Fibroblast of peridontal ligament (primary cell): ENCODE data around the gene NEK8.
"Not testable (repeated sequence)": the region's sequence is repeated elsewhere in the genome, so short reads cannot be mapped to it uniquely, and the experiment has no call there.

Source experiments
- DNase-seq: peaks from one replicate; pipeline ENCODE4 v3.0.0-alpha.2; 2010; ENCODE audit errors: extremely low read depth

NEK8 gene

DNA sequence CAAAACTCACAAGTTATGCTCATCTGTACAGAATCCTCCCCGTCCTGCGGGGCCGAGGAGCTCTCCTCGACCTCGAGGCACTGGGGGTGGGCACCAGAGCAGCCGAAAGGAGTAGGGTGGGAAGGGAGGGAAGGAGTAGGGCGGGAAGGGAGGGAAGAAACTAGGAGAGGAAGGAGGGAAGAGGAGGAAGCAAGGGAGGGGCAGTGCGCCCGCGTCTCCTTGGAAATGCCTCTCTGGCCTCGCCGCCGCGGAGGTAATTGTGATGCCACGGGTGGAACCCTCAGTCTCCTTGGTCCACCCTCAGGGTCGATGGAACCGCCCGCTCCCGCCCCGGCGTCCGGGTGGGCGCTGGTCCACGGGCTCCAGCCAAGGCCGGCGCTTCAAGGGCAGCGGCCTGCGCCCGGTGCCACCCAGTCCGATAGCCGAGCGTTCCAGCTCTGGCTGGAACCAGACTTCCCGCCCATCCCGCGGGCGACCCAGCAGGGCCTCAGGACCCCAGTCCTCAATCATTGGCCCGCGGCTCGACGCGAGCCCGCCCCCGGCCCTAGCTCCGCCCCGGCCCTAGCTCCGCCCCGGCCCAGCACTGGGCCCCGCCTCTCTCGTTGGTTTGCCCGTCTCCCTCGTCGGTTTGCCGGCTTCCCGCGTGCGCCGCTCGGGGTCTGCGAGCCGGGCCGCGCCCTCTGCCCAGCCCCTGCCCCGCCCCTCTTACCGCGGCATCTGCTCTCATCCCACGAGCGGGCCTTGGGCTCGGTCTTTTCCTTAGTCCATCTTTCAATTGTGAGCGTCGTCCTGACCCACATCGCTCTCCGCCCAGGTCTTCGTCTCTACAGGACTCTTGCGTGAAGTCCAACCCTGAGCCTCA, 17.5 kb upstream of the NEK8 start:
- DNase-seq = peak; percentile 79

DNA sequence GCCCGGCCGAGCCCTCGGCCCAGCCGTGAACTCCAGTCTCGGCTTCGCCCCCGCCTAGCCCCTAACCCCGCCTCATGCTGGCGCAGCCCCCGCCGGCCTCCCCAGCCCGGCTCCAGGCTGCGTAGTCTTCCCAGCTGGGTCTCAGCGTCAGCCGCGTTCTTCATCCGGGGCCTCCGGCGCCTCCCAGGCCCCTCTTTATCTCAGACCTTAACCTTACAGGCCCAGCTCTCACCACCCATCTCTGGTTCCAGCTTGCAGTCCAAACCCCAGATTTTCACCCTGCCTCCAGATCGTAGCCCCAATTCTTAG, 16.9 kb upstream of the NEK8 start, which contains the start of gene PROCA1:
Gene PROCA1, minus strand, starts transcription at position 166 of the 309 bp plus-strand sequence. CDS start 228 bp downstream, outside the sequence.
- DNase-seq = no peak

DNA sequence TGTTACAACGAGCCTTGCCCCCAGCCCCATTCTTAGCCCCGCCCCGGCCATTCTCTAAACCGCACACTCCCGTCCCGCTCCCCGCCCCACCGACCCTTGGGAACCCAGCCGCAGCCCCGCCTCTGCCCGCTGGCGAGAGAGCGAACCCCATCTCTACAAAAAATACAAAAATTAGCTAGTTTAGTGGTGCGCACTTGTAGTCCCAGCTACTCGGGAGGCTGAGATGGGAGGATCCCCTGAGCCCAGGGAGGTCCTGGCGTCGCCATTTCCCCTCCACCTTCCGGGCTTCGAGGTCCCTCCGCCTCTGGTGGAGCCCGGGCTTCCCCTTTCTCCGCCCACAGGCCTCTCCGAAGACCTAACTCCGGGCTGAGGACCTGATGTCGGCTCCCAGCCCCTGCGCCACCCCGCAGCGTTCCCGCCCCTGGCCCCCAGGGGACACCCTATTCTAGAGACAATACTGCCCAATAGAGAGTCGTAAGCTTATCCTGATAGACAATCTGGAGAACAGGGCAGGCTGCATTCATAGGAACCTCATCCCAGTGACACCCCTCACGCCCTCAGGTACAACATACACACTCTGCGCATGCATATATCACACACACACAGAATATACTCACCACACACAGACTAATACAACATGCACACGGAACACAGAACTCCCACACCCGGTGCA, 16.4 kb upstream of the NEK8 start:
- DNase-seq = no peak

DNA sequence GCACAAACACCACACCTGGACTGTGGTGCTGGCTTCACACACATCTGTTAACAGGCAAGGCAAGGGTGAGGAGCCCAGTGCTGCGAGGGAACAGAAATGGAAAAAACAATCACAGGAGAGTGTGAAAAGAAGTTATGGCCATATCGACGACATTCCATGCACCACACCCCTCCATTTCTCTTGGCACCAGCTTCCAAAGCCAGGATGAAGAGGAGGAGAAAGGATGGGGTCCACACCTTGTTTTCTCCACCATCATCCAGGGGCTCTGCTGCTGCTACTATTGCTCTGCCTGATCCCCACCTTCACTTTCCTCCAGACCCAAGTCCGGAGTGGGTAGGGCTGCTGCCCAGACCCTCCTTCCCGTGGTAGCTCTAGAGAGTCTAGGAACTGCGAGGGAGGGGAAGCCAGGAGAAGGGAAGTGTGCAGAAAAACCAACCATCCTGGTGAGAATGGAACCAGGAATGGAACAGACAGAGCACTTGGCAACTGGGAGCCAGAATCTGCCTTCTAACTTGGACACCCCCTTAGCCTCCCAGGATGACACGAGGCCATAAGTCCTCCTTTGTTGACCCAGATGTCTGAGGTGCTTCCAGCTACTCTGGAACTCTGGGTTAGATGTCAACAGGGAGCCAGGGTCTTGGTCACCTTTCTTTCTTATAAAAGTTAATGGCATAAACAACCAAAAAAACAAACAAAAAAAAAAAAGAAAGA, 15.7 kb upstream of the NEK8 start:
- DNase-seq = no peak

DNA sequence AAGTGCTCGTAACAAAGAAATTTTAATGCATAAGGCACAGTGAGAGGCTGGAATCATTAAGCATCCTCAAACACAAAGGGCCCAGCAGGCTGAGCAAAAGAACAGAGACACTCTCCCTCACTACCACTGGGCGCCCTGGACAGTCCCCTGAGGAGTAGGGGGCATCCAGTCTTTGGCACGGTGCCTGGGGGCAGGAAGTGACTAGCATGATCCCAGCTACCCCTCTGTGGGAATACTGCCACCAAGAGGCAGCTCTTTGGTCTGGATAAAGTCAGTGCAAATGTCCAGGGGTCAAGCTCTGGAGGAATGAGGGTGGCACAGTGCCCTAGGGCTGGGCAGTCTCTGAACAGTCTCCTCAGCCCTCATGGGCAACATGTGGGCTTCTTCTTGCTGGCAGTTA, 14.3 kb upstream of the NEK8 start:
- DNase-seq = no peak

DNA sequence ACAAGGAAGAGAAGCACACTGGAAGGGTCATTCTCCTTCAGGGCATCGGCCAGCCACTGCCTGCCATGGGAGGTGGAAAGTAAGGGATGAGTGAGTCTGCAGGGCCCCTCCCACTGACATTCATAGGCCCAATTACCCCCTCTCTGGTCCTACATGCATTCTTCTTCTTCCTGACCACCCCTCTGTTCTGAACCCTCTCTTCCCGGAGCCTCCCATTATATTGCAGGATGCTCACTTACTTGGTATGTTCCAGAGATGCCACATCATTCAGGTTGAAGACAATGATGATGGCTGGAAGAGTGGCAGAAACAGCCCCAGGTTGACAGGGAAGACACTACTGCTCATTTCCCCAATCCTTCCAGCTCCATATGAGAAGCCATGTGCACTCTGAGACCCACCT, 13.4 kb upstream of the NEK8 start:
- no peak for DNase-seq

DNA sequence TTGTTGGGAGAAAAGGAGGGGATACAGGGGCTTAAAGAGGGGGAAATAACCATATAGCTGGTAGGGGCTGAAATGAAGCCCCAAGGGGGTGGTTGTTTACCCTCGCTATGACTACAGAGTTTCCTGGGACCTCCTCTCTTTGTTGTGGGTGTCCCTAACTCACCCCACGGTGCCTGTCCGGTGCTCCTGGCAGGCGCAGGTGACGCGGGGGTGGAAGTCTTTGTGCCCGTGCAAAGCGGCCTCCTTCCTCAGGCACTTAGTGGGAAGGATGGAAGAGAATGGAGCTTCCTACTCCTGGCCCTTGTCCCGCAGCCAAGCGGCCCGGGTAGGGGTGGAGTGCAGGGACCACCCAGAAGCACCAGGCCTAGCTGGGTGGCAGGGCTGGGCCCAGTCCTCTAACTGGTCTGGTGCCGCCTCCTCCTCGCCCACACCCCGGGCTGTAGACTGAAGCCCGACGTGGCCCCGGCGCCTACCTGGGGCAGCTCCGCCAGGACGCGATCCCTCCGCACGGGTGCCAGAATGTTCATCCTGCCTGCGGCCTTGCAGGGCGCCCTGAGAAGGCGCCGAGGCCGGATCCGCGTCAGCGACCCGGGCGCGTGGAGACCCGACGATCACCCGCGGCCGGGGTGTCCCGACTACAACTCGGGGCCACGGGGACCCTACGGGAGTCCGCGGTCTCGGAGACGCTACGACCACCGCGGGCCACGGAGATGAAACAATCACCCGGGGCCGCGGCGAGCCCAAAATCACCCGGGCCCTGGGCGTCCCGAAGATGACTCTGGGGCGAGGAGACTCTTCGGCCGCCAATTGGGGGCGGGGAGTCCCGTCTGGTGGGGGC, 11.6 kb upstream of the NEK8 start:
- DNase-seq = peak; percentile 27

DNA sequence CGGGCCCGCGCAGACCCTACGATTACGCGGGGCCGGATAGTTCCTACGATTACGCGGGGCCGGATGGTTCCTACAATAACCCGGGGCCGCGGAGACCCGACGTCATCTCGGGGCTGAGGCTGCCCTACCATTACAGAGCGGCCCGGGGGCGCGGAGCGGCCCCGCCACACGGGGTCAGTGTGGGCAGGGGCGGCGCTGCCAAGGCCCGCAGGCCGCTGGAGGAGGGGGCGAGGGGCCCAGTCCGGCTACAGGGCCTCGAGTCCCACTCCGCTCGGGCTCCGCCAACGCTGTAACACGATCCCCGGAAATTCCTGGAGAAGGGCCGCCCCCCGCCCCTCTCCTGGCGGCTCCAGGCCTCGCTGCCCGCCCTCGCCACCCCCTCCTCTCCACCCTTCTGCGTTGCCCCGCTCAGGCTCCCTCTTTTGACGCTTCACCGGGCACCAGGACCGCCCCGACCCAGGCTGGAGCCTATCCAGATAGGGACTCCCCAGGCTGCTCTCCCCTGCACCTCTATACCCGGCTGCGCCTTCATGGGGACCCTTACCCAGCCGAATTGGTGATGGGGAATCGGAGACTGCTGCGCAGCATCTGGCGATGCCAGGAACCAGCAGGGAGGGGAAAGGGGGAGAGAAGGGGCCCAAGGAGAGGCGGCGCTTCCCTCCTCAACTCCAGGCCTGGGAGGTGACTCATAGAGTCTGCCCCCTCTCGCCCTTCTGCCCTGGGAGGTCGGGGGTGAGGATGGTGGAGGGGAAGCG, 10.8 kb upstream of the NEK8 start, which contains the start of gene RAB34:
Gene RAB34, minus strand, starts transcription at position 291 of the 755 bp plus-strand sequence. CDS start 602 bp downstream, outside the sequence.
- DNase-seq = peak; percentile 84

DNA sequence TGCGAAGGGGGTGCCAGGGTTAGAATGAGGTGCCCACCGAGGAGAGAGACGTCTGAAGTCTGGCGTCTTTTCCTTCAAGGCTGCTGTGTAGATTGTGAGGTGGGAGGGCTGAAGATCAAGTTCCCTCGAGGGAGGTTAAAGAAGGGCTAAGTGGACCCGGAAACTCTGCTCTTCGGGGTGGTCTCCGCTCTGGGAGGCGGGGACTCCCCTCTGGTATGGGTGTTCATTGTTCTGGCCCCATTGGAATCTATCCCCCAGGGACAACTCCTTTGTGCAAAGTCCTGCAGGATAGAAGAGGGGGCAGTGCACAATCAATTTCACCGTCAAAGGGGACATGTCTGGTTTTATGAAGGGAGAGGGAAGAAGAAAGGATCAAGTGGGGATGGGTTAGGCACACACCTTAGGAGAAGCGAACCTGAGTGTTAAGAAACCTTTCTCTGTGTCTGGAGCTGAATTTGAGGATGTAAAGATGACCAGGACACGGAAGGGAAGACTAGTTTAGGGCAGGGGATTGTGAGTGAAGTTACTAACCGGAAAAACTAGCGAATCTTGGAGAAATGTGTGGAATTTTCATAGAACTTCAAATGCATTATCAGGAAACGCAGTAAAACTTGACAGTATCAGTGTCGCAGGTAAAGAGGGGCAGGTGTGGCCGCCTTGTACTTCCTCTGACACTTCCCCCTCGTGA, 10.1 kb upstream of the NEK8 start:
- peak; percentile 13 for DNase-seq

DNA sequence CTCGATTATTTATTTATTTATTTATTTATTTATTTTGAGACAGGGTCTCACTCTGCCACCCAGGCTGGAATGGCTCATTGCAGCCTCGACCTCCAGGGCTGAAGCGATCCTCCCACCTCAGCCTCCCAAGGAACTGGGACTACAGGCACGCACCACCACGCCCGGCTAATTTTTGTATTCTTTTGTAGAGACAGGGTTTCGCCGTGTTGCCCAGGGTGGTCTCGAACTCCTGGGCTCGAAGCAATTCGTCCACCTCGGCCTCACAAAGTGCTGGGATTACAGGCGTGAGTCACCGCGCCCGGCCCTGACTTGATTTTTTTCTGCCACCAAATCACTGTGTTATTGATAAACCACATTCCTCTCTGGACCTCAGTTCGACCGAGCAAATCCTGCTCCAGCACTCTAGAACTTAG, 9.6 kb upstream of the NEK8 start:
- DNase-seq = no peak

DNA sequence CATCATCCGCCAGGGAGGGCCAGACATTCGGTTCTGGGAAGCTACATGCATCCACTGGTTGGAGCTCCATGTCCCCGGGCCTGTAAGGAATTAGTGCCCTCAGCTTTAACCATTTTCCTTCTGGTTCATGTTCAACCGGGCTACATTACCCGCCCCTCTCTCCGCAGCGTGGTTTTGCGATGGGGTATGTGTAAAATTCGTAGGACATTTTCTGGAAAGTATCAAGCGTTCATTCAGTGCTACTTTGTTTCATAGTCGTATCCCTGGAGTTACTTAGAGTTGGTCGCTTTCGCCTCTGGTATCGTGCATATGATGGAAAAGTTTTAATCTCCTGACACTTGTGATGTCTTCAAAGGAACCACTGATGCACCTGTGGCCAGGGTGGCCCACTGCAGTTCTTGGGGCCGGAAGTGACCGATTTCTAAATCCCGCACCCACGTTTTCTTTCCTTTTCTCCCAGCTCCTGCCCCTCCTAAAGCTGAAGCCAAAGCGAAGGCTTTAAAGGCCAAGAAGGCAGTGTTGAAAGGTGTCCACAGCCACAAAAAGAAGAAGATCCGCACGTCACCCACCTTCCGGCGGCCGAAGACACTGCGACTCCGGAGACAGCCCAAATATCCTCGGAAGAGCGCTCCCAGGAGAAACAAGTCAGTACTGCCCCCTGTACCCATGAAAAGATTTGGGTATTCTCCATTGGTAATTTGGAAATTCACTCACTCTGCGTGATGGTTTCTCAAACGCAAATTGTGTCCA, 8.2 kb upstream of the NEK8 start:
- no peak for DNase-seq

DNA sequence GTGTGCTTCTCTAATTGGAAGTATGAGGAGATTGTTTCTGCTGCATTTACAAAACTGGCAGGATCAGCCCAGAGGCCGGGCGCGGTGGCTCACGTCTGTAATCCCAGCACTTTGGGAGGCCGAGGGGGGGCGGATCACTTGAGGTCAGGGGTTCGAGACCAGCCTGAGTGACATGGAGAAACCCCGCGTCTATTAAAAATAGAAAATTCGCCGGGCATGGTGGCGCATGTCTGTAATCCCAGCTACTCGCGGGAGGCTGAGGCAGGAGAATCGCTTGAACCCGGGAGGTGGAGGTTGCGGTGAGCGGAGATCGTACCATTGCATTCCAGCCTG, 7.6 kb upstream of the NEK8 start:
- not testable (repeated sequence) for DNase-seq

DNA sequence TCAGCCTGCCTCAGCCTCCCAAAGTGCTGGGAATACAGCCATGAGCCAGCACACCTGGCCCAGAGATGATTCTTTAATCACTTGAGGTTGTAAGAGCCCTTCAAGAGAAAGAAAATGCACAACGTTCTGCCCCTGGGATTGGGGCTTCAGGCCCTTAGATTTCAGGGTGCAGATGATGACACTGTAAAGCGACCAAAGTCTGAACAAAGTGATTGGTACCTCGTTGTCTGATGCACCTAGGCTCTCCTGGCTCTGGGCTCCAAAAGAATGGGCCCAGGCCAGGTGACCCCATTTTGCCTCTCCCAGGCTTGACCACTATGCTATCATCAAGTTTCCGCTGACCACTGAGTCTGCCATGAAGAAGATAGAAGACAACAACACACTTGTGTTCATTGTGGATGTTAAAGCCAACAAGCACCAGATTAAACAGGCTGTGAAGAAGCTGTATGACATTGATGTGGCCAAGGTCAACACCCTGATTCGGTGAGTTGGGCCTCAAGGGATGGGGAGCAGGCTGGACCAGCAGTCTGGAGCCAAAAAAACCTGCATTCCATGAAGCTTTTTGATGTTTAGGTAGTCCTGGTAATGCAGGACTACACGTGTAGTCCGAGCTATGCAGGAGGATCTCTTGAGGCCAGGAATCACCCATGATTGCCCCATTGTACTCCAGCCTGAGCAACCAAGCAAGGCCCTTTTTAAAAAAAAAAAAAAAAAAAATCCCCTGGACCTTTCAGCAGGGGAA, 6.0 kb upstream of the NEK8 start:
- DNase-seq = no peak

DNA sequence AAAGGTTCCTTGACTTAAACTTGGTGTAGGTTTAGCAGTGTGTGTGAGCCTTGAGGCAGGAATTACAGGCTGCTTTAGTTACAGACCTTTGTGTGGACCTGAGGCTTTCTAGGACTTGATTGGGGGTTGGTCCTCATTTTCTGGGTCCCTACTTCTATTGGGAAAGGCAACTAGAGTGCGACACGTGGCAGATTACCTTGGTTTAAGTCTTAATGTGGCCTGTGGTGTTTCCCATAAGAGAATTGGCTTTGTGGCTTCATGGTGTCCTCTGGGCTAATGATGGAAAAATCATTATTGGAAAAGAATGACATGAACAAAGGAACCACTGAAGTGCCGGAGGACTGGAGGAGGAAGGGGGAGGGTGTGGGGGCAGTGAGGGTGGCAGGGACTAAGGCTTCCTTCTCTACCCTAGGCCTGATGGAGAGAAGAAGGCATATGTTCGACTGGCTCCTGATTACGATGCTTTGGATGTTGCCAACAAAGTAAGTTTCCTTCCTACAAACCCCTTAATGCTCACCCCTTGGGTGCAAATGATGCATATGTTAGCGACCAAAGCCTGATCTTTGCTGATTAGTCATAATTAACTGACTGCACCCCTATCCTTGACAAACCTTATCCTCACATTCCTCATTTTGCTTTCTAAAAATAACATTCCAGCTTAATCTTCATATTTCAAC, 5.3 kb upstream of the NEK8 start:
- DNase-seq = no peak

DNA sequence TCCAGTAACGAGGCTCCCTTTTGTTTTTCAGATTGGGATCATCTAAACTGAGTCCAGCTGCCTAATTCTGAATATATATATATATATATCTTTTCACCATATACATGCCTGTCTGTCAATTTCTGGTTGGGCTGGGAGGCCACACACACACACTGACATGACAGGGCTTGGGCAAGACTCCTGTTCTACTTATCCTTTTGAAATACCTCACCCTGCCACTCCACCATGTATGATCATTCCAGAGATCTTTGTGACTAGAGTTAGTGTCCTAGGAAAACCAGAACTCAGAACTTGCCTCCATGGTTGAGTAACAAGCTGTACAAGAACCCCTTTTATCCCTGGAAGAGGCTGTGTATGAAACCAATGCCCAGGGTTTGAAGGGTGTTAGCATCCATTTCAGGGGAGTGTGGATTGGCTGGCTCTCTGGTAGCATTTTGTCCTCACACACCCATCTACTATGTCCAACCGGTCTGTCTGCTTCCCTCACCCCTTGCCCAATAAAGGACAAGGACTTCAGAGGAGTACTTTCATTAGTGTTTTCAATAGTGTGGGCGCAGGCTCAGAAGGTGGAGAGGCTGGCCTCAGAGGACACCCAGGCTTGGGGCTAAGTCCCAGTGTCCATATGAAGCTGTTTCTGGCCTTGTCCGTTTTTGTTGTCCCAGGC, 4.6 kb upstream of the NEK8 start:
- not testable (repeated sequence) for DNase-seq

DNA sequence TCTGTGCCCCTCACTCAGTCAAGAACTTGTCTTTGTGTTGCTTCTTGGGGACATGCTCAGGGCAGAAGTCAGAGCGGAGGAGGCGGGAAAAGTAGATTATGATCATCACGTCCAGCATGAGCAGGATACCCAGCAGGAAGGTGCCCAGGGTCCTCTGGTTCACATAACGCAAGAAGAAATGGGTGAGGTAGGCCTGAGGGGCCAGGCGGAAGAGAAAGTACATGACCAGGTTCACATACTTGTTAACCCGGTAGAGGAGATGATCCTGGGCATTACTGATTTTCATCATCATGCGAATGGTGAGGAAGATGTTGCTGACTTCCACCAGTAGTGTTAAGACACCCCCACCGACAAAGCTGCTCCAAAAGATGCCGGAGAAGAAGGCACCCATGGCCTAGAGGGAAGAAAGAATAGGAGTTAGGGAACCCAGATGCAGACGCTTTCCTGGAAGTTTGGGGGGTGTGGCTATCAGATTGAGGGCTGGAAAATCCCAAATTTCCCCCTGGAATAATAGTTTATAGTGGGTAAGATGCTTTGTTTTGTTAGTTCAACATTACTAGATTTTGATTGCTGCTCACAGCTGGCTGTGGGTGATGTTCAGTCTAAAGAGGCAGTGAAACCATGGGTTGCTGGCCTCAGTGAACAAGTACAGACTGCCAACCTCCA, 4.0 kb upstream of the NEK8 start:
- DNase-seq = no peak

DNA sequence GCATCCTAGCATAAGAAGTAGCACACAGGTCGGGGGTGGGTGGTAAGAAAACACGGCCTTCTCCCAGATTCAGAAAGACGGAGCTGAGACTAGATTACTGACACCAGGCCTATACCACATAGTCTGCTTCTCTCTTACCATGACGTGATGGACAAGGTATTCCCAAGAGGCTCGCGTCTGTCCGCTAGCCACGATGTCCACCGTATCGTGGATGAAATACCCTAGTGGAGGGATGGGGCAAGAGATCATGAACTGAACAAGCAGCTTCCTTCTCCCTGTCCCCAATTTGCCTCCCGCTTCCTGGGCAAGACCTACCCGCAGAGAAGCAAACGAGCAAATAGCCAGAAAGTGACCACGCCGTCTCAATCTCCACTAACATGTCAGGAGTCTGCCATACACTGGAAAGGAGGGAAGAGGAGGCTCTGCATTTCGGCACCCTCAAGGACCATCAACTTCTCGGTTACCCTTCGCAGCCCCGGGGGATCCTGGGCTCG, 3.4 kb upstream of the NEK8 start:
- DNase-seq = peak; percentile 44
